GM10847 (cell line): Measurements from ENCODE around the gene FOXD3.

ENCODE experiments used
- POLR2A ChIP-seq: IDR thresholded peaks from 2 replicates; pipeline ENCODE4 v1.6.1; 2011; ENCODE audit not compliant: insufficient read length; ENCODE audit errors: extremely low read depth

FOXD3 gene

DNA sequence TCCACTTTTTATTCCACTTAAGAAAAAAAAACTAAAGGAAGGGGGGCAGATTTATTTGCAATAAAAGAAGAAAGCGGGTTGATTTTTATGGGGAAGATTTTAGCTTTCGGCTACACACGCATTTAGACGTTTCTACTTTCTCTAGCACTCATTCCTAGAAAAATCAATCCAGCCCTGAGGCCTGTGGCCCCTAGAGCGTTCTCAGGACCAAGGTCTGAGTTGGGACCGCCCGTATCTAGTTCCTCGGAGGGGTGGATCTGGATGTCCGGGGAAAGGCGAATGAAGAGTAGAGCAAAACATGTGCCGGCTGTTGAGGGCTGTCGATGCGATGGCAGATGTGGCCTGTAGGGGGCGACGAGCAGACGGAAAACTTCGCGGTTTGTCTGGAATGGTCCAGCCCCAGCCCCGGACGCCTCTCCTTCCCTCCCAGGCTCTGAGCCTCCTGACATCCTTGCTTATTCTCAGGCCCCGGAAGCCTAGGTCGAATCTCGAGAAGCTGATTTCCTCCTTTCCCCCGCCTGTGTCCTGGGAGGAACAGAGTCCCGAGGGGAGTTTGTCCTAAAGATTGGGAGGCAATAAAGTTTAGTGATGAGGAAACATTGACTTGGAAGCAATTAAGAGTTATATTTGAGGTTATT lies 5.2 kb downstream of the FOXD3 start:
- no peak for TF ChIP-seq POLR2A

DNA sequence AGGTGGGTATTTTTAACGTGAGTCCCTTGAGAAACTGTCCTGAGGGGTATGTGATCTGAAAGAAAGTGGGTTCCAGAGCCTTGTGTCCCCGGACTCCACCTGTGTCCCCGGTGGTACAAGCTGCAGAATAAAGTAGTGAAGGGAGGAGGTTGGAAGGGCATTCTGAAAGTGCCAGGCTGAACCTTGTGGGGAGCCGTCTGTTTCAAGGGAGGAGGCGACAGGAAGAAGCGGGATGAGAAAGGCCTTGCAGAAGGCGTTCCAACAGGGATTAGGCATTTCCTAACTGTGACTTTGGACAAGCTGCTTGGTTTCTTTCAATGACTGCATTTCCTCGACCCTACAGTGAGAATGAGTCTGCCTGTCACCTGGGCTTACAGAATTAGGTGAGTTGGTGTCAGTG lies 5.8 kb downstream of the FOXD3 start:
- no peak for TF ChIP-seq POLR2A

DNA sequence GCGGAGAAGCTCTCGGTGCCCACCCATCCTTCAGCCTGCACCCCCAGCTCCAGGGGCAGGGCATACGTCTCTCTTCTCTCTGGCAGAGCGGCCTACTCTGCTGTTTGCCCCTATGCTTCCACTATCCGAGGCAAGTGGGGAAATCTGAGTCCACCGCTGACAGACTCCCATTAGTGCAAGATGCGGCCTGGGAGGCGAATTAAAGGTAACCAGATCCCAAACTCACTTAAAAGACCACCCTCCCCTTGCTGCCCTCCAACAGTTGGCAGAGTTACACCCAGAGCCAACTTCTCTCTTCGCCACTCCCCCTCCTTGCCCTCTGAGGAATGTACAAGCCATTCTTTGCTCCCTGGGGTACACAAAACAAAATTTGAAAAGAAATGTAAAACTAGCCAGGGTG lies 6.4 kb downstream of the FOXD3 start:
- no peak for TF ChIP-seq POLR2A

DNA sequence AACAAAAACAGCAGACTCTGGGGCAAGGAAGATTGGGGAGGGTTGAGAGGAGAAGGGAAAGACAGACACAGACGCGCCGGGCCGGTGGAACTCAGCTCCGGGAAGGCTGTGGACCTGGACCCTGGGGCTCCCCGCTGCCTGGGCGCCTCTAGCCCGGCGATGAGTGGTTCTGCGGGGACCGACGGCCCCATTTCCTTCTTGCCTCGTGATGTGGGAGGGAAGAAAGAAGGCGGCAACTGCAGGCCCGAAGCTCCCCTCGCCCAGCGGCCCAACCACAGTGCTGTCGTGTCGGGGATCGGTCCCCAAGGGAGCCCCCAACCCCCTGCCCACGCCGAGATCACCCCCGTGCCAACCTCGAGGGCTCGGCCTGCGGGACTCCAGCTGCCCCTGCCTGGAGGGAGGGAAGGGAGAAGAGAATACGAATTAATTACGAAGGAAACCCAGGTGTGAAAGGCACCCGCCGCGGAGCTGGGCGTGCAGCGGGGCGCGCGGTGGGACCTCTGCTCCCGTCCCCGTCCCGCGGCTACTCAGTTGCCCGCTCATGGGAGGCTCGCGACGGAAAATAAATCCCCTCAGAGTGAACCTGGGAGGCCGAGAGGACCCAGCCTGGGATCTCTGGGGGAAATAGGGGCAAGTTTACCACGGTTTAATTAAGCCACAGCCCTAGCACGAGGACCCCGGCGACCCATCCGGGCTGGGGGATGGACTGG lies 7.4 kb downstream of the FOXD3 start:
- TF ChIP-seq POLR2A, result no peak

DNA sequence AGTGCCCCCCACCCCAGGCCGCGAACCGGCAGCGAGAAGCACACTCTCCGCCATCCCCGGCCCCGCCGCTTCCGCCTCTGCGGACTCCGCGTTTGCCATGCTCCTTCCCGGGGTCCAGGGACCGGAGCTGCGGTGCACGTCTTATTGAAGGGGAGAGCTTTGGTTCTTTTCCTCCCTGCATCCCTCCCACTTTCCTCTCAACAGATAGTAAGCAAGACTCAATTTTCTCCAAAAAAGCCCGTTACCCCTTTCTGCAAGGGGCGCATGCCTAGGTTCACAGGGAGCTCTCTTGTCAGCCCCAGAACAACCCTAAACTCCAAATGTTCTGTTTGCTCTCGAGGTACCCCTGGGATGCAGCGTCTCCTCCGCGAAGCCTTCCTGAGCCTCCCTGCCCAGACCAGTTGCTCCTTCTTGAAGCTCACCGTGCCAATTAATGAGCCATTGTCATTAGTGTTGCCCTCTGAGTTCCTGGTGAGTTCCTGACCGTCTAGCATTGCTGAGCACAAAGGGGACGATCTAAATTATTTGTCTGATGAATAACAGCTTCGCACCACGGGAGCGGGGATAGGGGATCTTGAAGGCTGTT lies 8.1 kb downstream of the FOXD3 start:
- TF ChIP-seq POLR2A, result no peak

DNA sequence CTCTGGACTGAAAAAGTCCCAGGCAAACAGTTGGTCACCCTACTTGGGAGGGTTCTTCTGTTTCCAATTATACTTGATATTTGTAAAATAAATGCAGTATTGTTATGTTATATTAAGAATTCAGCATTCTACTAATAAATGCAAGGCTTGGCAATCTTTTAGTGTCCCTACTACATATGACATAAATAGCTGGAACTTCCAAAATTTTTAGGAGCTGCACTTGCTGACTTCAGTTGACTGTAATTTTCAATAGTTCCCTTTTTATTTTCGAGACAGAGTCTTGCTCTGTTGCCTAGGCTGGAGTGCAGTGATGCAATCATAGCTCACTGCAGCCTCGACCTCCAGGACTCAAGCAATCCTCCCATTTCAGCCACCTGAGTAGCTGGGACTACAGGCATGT lies 20.0 kb downstream of the FOXD3 start:
- TF ChIP-seq POLR2A, result no peak

DNA sequence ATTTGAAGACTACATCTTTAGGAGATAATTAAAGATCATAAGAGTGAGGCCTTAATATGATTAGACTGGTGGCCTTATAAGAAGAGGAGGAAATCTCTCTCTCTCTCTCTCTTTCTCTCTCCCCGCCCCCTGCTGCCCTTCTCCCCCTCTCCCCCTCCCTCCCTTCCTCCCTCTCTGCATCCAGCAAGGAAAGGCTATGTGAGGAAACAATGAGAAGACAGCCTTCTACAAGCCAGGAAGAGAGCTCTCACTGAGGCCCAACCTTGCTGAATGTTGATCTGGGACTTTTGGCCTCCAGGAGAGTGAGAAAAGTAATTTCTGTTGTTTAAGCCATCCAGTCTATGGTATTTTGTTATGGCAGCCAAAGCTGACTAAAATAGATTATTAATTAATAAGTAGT lies 21.6 kb downstream of the FOXD3 start:
- no peak for TF ChIP-seq POLR2A

DNA sequence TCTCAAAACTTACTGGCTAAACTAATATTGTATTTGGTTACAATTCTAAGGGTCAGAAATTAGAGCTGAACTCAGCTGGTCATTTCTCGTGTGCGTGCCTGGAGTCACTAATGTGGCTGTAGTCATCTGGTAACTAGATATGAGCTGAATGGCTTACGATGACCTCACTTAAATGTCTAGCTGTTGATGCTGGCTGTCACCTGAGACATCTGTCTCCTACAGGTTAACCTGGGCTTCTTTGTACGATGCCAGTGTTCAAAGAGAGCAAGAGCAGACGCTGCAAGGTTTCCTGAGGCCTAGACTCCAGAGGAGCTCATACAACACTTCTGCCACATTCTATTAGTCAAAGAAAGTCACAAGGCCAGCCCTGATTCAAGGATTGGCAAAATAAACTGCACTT lies 28.0 kb downstream of the FOXD3 start:
- no peak for TF ChIP-seq POLR2A

DNA sequence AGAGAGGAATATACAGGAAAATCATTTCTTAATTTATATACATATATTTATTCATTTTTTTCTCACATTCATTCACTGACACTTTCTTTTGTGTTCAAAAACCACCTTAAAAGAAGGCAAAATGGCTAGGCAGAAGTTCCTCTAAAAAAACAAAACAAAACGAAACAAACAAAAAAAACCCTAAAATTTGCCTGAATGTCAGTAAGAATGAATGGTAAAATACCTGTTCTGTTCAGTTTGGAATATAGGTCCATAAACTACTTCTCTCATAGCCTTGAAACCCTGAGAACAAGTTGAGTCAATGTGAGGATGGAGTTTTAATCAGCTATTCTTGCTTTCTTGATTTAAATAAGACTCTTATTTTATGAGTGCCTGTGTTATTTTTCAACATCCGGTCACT lies 30.4 kb downstream of the FOXD3 start:
- no peak for TF ChIP-seq POLR2A

DNA sequence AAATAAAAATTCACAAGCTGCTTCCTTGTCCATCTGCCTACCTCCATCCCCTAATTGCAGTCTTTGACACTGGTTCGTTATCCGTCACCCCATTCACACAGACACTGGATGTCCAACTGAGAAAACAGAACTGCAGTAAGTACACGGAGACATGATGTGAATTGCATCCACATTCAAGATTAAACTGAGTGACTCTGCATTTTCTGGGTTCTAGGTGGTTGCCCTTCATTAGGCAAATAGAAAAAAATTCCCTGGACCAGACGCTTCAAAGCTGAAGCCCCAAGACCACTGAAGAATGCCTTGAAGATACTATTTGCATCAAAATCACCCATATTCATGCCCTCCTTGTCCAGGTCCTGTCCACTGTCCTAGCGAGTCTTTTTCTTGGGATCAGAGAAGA lies 37.2 kb downstream of the FOXD3 start:
- TF ChIP-seq POLR2A, result no peak

DNA sequence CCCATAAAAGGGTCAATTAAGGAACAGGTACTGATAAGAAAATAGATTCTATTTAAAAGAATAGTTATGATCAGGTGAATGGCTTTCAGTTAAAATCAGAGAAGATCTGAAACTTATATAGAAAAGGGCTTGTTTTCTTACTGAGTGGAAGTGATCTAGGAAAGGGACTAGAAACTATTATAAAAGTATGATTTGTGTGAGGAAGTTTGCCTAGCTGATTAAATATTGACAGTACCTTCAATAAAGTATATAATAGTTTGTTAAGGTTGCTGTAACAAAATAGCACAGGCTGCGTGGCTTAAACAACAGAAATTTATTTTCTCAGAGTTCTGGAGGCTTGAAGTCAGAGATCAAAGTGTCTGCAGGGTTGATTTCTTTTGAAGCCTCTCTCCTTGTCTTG lies 39.7 kb downstream of the FOXD3 start:
- TF ChIP-seq POLR2A, result no peak

DNA sequence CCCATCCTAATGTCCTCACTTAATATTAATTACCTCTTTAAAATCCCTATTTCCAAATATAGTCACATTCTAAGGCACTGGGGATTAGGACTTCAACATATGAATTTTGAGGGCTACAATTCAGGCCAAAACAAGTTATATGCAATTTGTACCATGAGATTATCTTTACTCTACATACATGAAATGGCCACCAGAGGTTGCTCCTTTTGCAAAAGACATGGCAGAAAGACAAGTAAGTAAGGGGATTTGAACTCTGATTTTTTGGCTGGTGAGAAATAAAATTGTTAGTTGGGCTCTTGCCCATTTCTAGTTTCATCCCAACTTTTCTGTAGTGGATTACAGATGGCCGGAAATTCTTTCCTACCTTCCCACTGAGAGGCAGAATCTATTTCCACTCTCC lies 40.2 kb downstream of the FOXD3 start:
- no peak for TF ChIP-seq POLR2A

DNA sequence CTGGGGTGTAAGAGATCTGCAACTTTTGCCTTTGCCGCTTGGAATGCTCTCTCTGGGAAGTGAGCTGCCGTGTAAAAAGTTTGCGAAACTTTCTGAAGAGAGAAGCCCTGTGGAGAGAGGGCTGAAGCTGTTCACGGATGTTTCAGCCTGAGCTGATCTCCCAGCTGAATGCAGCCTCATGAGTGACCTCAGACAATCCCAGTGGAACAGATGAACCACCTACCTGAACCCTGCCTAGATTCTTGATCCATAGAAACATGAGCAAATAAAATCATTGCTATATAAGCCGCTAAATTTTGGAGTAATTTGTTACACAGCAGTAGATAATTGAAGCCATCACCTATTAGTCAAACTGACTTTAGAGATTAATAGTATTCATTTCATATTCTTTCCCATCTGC lies 40.6 kb downstream of the FOXD3 start:
- TF ChIP-seq POLR2A, result no peak

DNA sequence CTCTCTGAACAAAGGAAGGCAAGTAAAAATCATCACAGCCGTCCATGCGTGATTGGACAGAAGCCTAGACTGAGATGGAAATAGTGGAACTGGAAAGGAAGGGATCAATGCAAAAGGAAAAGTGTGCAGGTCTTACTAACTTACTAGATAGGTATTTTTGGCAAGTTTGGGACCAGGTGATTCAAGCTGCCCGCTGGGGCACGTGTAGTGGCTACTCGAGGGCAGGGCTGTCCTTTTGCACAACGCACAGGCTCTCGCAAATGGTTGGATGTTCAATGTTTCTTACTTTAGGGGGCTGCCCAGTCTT lies 44.5 kb downstream of the FOXD3 start:
- no peak for TF ChIP-seq POLR2A

DNA sequence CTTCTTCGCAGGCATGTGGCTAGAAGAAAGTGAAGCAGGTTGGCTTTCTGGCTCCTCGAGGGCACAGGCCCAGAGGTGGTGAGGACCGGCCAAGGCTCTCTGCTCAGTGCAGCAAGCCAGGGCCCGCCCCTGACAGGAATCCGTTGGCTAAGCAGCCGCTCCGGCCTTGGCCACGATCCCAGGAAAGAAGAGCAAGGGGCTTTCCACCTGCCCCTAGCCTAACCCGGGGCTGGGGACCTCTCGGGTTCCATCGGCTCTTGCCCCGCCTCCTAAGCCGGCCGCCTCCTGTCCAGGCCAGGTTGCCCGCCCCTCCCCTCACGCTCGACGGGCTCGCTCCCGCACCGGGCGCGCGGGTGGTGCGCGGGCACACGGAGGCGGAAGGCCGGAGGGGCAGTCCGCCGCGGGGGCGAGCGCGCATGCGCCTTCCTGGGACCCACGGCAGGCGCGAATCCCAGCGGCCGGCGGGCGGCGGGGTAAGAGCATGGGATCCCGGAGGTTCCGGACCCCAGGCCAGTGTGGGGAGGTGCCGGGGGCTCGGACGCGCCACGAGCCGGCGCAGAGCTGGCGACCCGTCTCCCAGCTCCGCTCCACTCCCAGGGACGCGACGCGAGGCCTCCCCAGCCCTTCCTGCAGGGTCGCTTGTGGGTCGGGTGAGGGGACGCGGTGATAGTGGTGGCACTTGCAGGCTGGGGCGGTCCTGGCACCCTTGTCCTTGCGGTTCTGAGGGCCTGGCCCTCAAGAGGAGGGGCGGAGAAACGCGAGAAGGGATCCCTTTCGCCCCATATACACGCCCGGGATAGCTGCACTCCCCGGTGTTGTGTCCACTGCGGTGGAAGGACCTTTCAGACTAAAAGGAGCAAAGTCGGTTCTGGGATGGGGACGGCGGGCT lies 45.1 kb downstream of the FOXD3 start, which contains the start of gene ALG6:
Gene ALG6, plus strand, starts transcription at position 413 of the 889 bp plus-strand sequence. CDS start 3,351 bp downstream, outside the sequence.
- peak; percentile 93 for TF ChIP-seq POLR2A

DNA sequence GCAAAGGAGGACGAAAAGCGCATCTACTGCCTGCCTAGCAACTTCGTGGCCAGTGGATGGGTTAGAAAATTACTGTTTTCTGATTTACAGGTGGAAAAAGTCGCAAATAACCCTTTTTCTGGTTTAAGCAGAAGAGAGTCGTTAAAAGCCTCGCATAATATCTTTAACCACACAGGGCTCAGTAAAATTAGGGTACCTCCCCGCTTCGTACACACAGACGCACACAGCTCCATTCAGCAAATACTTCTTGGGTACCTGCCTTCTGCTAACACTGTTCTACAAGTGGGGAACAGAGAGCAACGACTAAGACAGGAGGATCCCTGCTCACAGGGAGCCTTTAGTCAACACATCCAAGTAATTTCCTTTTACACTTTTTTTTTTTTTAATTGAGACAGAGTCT lies 45.8 kb downstream of the FOXD3 start:
- TF ChIP-seq POLR2A, result no peak
